PC-3 (cell line): ENCODE results near the gene AJUBA. TPM values are rescaled to one million over a fixed set of nuclear protein-coding genes. Genes with fewer than 3 reads are reported as not detected.

ENCODE experiments used
- ATAC-seq: fragments of 200-7000 bp; cut with Tn5 transposase; 2 replicates; pipeline ENCODE4 v1.9.1; 2020; ENCODE audit warnings: mild to moderate bottlenecking, moderate library complexity
- BruUV-seq: library from RNA; stranded (reverse); fragments of 400-500 nt; replicated peaks from 2 replicates; lab custom pipeline; 2021; lab: Mats Ljungman, UMichigan
- CTCF ChIA-PET: fragments of 300-600 bp; sonication (Branson Sonifier 250); formaldehyde crosslinking; loops from one replicate; lab custom pipeline; 2022; ENCODE audit warnings: antibody characterized with exemption; lab: Charles Lee
- POLR2A ChIA-PET: fragments of 300-600 bp; sonication (Branson Sonifier 250); formaldehyde crosslinking; loops from one replicate; lab custom pipeline; 2022; ENCODE audit warnings: antibody characterized with exemption; ENCODE audit not compliant: unreplicated experiment; lab: Charles Lee
- DNase-seq: peaks from one replicate; pipeline ENCODE4 v3.0.0-alpha.2; 2015
- H2AFZ ChIP-seq: fragments of 300-600 bp; sonication (generic); 2 replicates; pipeline ENCODE4 v1.6.0; 2016; ENCODE audit warnings: antibody characterized with exemption, low read length
- H3F3A ChIP-seq: fragments of 300-600 bp; sonication (generic); one replicate; pipeline ENCODE4 v1.6.0; 2017; ENCODE audit warnings: antibody characterized with exemption, low read length, control low read depth, mild to moderate bottlenecking; ENCODE audit not compliant: unreplicated experiment
- H3K27ac ChIP-seq: fragments of 300-600 bp; sonication (generic); 2 replicates; pipeline ENCODE4 v1.5.1; 2016; ENCODE audit warnings: mild to moderate bottlenecking, low read length
- H3K27me3 ChIP-seq: fragments of 300-600 bp; sonication (generic); 2 replicates; pipeline ENCODE4 v1.6.1; 2016; ENCODE audit warnings: low read length, mixed read lengths
- H3K36me3 ChIP-seq: fragments of 300-600 bp; sonication (generic); 2 replicates; pipeline ENCODE4 v1.6.1; 2016; ENCODE audit warnings: low read depth, mixed run types, low read length, mixed read lengths
- H3K4me1 ChIP-seq: fragments of 300-600 bp; sonication (generic); 2 replicates; pipeline ENCODE4 v1.5.1; 2016; ENCODE audit warnings: low read length; ENCODE audit not compliant: insufficient read depth
- H3K4me2 ChIP-seq: fragments of 300-600 bp; sonication (generic); 2 replicates; pipeline ENCODE4 v1.6.0; 2016; ENCODE audit warnings: low read length
- H3K4me3 ChIP-seq: fragments of 300-600 bp; sonication (generic); 2 replicates; pipeline ENCODE4 v1.5.1; 2016; ENCODE audit warnings: mild to moderate bottlenecking, low read length, mixed read lengths
- H3K79me2 ChIP-seq: fragments of 300-600 bp; sonication (generic); 2 replicates; pipeline ENCODE4 v1.6.1; 2017; ENCODE audit warnings: low read length, mixed read lengths
- H3K9ac ChIP-seq: fragments of 300-600 bp; sonication (generic); 2 replicates; pipeline ENCODE4 v1.6.0; 2016; ENCODE audit warnings: mild to moderate bottlenecking, low read length
- H3K9me2 ChIP-seq: fragments of 300-600 bp; sonication (generic); replicated peaks from 2 replicates; pipeline ENCODE4 v1.6.1; 2016; ENCODE audit warnings: mixed run types, low read length, mixed read lengths
- H3K9me3 ChIP-seq: fragments of 300-600 bp; sonication (generic); 2 replicates; pipeline ENCODE4 v1.6.1; 2016; ENCODE audit warnings: low read length, mixed read lengths
- H4K20me1 ChIP-seq: fragments of 300-600 bp; sonication (generic); 2 replicates; pipeline ENCODE4 v1.6.1; 2016; ENCODE audit warnings: low read length, mixed read lengths
- CTCF ChIP-seq: fragments of 300-600 bp; sonication (generic); conservative IDR thresholded peaks from 2 replicates; pipeline ENCODE4 v1.5.1; 2017; ENCODE audit warnings: antibody characterized with exemption, low read depth, mild to moderate bottlenecking, low read length
- EZH2 ChIP-seq: fragments of 300-600 bp; sonication (generic); IDR thresholded peaks from one replicate; pipeline ENCODE4 v1.6.1; 2017; ENCODE audit warnings: antibody characterized with exemption, mild to moderate bottlenecking, low read length; ENCODE audit not compliant: unreplicated experiment
- EZH2phosphoT487 ChIP-seq: fragments of 300-600 bp; sonication (generic); IDR thresholded peaks from 2 replicates; pipeline ENCODE4 v1.6.1; 2018; ENCODE audit warnings: mild to moderate bottlenecking, antibody characterized with exemption, low read length, borderline replicate concordance
- intact Hi-C: fragments of 100-400 bp; cut with micrococcal nuclease; formaldehyde crosslinking; loops from 2 replicates; pipeline ENCODE4 v1.9.0; 2023
- total RNA-seq: library from RNA; depleted of rRNA; stranded (reverse); fragments of >200 nt; gene quantifications from 2 replicates; pipeline ENCODE4 v1.2.3, GENCODE V29; 2014

The AJUBA gene
- total RNA-seq, 1 experiment from 2014 or later: 81.1 TPM

DNA sequence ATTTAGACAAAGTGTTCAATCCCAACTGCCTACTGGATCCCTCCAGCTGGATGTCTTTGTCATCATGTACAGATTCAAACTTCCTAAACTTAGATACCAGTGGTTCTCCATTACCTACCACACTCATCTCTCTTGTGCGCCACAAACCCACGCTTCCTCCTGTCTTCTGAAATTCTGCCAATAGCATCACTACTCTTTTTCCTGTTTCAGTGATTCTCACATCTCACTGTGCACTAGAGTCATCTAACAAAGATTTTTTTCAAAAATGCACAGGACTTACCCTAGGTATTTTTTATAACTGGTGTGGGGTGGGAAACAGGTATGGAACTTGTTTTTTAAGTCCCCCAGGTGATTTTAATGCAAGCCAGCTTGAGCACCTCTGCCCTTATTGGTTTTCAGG is 46.4 kb upstream of the AJUBA start:
- H3K9ac ChIP-seq: no peak overlapping the region
- no peak for ATAC-seq
- no peaks in the 10 kb centered on the region for H3K9me2 ChIP-seq
- no peak overlapping the region for H3K27ac ChIP-seq
- no peak overlapping the region for H2AFZ ChIP-seq
- 0 out of 2 replicates have a peak, but pooled peaks cover 6% of the 10 kb centered on the region for H4K20me1 ChIP-seq
- TF ChIP-seq CTCF (no peak), EZH2phosphoT487 (no peak), EZH2 (no peak)
- no peaks in the 10 kb centered on the region for H3K9me3 ChIP-seq
- CTCF ChIA-PET: no interaction called here
- no peak for DNase-seq
- intact Hi-C loops: no loop called here
- H3K79me2 ChIP-seq: peaks cover 50% of the 10 kb centered on the region
- H3K4me2 ChIP-seq: no peak overlapping the region
- POLR2A ChIA-PET: no interaction called here
- no peaks in the 10 kb centered on the region for H3K27me3 ChIP-seq
- H3K36me3 ChIP-seq: peaks cover 50% of the 10 kb centered on the region
- H3K4me3 ChIP-seq: no peak overlapping the region
- peaks cover 18% of the 10 kb centered on the region for H3K4me1 ChIP-seq
- H3F3A ChIP-seq: peaks cover 4% of the 10 kb centered on the region
- BruUV-seq: no TSS peak

- TF ChIP-seq CTCF (no peak), EZH2phosphoT487 (no peak), EZH2 (no peak)
- intact Hi-C loops: loop anchor here (2.0 kb wide), 1 partner anchor 30 kb away; no protein-coding TSS in a partner anchor
- POLR2A ChIA-PET: no interaction called here
Observed at GRCh38 chr14:23025151-23025814, 42.9 kb upstream of the AJUBA start.

DNA sequence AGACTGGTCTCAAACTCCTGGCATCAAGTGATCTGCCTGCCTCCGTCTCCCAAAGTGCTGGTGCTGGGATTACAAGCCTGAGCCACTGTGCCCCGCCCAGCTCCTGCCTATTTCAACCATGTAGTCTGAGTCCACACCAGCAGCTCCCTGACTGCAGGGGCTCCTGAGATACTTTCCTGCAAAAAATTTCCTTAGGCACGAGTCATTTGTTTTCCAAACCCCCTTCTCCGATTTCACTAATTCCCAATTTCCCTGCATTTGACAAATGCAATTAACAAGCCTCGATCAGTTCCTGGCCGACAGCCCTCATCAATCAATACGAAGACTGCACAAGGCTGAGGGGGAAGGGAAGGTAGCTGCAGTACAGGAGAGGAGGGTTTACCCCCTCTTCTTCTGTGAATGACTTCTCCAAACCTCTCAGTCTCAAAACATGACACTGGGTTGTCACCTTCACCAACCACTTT is 42.3 kb upstream of the AJUBA start:
- no TSS peak for BruUV-seq
- ChIA-PET POLR2A (no interaction called here), CTCF (no interaction called here)
- Histone ChIP-seq H2AFZ (no peak overlapping the region), H4K20me1 (0 out of 2 replicates have a peak, but pooled peaks cover 6% of the 10 kb centered on the region), H3K9ac (no peak overlapping the region), H3F3A (no peaks in the 10 kb centered on the region), H3K79me2 (peaks cover 17% of the 10 kb centered on the region; the same call in 1 of the 2 replicates), H3K9me2 (no peaks in the 10 kb centered on the region), H3K4me3 (no peak overlapping the region), H3K36me3 (peaks cover 29% of the 10 kb centered on the region), H3K9me3 (no peaks in the 10 kb centered on the region), H3K4me1 (no peaks in the 10 kb centered on the region), H3K4me2 (no peak overlapping the region), H3K27me3 (no peaks in the 10 kb centered on the region), H3K27ac (no peak overlapping the region)
- TF ChIP-seq EZH2phosphoT487: no peak
- no peak for TF ChIP-seq EZH2
- TF ChIP-seq CTCF: no peak
- intact Hi-C loops: loop anchor here (2.0 kb wide), 1 partner anchor 30 kb away; no protein-coding TSS in a partner anchor
- DNase-seq: no peak
- ATAC-seq: peak; percentile 24; the same call in 1 of the 2 replicates

More at GRCh38 chr14:23025151-23025814, 42.9 kb upstream of the AJUBA start:
- DNase-seq (no peak), ATAC-seq (peak; percentile 21; the same call in 1 of the 2 replicates)
- Histone ChIP-seq H4K20me1 (0 out of 2 replicates have a peak, but pooled peaks cover 6% of the 10 kb centered on the region), H3K27ac (no peak overlapping the region), H3K9me2 (no peaks in the 10 kb centered on the region), H3K9ac (no peak overlapping the region), H3K79me2 (peaks cover 18% of the 10 kb centered on the region; the same call in 1 of the 2 replicates), H3K36me3 (peaks cover 29% of the 10 kb centered on the region), H3K4me1 (no peaks in the 10 kb centered on the region), H3K4me3 (no peak overlapping the region), H3K9me3 (no peaks in the 10 kb centered on the region), H3F3A (no peaks in the 10 kb centered on the region), H2AFZ (no peak overlapping the region), H3K27me3 (no peaks in the 10 kb centered on the region), H3K4me2 (no peak overlapping the region)
- CTCF ChIA-PET: no interaction called here
- BruUV-seq: no TSS peak
